NCI-H345 treated with DMSO at 0.1 percent for 48 hours (cell line): ENCODE data around the gene PPP2R5D.
A peak's percentile ranks its signal among the peaks of the same experiment; 100 is the strongest.
"Not testable (repeated sequence)": the region's sequence is repeated elsewhere in the genome, so short reads cannot be mapped to it uniquely, and the experiment has no call there.

Experiments used
- DNase-seq: peaks from one replicate; lab custom pipeline; 2025; ENCODE audit not compliant: unreplicated experiment; lab: John Stamatoyannopoulos, UW

Gene PPP2R5D

DNA sequence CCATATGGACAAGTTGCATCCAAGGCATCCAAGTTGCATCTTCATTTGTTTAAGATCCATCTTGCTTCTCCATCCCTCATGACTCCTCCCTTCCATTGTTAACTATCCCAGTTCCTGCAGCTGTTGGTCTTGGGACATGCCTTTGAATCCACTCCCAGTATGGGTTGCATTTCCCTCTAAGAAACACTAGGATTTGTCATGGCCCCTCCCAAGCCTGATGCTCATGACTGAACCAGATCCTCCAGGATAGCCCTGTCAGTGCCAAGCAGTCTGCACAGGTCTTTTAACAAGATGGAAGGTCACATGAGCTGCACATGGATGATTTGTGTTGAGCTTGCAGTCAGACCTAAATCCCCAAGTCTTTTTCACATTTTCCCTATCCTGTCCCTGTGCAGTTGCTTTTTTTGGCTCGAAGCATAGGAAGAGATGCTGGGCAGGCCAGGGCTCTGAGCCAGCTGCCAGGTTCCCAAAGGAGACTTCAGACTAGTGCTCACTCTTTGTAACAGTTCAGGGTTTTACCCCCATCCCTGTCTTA lies 4.2 kb downstream of the PPP2R5D start:
- no peak for DNase-seq

DNA sequence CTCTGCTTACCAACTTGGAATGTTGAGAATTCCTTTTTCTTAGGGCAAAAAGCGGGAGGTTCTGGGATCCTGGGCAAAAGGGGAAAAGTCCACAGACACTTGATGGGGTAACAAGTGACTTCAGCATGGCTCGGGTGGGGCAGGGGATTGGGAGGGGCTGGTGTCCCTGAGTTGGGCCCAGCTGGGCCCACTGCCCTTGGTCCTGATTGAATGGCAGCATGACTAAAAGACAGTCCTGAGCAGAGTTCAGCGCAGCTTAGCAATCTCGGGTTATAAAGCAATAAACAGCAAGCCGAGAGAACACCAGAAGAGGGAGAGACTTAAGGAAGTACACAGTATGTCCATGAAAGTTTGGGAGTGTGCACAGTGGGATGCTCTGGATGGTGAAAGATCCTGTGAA lies 5.6 kb downstream of the PPP2R5D start:
- no peak for DNase-seq

DNA sequence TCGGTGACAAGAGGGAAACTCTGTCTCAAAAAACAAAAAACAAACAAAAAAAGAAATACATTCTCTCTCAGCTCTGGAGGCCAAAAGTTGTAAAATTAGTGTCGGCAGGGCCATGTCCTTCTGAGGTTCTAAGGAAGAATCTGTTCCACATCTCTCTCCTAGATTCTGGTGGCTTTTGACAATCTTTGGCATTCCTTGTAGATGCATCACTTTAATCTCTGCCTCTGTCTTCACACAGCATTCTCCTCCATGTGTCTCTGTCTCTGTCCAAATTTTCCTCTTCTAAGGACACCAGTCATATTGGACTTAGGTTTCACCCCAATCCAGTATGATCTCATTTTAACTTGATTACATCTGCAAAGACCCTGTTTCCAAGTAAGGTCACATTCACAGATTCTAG lies 9.1 kb downstream of the PPP2R5D start:
- DNase-seq, result no peak

DNA sequence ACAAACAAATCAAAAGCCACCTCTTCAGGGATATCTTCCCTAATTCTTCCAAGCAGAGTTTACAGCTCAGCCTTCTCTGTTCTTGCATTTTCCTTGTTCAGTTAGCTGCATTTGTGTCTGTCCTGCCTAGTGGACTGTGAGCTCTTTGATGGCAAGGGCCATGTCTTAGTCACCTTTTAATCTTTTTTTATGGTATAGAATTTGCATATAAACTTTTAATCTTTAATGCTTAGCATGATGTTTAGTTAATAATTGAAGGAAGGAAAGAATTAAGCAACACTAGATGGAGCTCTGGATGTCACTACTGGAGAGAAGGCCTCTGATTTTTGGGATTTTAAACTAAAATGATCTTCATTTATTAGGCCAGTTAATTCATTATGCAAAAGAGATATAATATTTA lies 12.1 kb downstream of the PPP2R5D start:
- DNase-seq, result no peak

DNA sequence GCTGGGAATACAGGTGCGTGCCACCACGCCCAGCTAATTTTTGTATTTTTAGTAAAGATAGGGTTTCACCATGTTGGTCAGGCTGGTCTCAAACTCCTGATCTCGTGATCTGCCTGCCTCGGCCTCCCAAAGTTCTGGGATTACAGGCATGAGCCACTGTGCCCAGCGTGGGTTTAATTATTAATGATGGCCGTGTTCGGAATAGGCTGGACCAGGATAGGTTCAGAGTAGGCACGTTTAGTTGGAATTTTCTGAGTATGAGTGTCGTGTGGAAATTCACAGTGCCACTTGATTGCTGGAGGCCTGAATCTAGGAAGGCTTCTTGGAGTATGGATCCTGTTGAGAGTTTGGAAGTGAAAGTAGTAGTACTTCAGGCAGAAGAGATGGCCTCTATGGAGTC lies 13.8 kb downstream of the PPP2R5D start:
- DNase-seq, result not testable (repeated sequence)

DNA sequence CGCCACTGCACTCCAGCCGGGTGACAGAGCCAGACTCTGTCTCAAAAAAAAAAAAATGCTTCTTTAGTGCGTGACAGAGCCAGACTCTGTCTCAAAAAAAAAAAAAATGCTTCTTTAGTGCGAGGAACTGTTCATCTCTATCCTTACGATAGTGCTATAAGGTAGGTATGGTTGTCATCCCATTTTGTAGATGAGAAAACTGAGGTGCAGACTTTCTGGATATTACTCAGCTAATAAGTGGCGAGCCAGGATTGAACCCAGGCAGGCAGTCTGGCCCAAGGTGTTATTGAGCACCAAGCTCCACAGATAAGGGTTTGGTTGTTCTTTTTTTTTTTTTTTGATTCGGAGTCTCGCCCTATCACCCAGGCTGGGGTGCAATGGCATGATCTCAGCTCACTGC lies 17.5 kb downstream of the PPP2R5D start:
- no peak for DNase-seq

DNA sequence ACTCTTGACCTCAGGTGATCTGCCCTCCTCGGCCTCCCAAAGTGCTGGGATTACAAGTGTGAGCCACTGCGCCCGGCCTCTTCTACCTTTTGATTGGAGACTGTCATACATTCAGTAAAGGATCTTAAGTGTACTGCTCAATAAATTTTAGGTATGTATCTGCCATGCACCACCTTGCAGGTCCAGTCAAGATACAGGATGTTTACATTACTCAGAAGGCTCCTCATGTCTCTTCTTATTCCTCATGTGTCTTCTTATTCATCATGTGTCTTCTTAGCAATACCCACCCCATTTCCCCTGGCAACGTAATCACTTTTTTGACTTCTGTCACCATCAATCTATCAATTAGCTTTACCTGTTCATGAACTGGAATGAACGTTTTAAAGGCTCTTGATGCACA lies 21.5 kb downstream of the PPP2R5D start:
- no peak for DNase-seq

DNA sequence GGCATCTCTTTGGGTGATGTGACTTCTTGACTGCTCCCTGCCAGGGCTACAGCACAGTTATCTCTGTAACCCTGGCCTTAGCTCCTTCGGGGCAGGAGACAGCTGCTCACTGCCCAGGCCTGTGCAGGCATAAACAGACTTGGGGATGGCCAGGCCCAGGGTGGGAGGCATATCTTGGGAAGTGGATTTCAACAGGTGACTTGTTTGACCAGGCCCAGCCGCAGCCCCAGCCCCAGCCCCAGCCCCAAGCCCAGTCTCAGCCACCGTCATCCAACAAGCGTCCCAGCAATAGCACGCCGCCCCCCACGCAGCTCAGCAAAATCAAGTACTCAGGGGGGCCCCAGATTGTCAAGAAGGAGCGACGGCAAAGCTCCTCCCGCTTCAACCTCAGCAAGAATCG lies 21.9 kb downstream of the PPP2R5D start:
- DNase-seq, result no peak

DNA sequence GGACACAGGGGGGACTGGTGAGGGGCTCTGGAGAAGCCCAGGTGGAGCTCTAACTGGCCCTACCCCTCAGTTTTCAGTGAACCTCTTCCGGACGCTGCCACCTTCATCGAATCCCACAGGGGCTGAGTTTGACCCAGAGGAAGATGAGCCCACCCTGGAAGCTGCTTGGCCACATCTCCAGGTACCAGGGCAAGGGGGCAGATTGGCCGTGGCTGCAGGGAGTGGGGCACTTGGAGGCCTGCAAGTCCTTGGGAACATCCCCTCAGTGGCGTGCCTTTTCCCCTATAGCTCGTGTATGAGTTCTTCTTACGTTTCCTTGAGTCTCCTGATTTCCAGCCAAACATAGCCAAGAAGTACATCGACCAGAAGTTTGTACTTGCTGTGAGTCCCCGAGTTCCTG lies 22.8 kb downstream of the PPP2R5D start:
- no peak for DNase-seq

DNA sequence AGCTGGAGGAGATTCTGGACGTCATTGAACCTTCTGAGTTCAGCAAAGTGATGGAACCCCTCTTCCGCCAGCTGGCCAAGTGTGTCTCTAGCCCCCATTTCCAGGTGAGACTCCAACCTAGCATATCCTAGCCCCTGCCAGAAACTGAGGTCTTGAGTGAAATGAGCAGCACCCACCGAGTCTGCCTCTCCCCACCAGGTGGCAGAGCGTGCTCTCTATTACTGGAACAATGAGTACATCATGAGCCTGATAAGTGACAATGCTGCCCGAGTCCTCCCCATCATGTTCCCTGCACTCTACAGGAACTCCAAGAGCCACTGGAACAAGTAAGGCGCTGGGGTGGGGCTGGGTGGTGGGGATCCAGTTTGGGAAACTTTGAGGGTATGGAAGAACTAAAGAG lies 24.8 kb downstream of the PPP2R5D start:
- DNase-seq, result no peak

DNA sequence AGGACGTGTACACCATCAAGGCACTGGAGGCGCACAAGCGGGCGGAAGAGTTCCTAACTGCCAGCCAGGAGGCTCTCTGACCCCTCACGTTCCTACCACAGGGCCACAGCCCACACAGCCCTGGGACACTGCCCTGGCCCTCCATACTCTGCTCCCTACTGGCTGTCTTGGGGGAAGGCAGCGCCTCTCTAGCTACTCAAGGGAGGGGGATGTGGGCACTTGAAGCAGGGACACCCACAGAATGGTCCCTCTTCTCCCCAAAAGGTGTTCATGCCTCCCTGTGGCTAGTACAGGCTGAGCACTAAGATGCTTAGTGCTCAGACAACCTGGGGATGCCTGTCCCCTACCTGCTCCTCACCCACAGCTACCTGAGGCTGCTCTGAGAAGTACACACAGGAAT lies 26.8 kb downstream of the PPP2R5D start:
- DNase-seq, result no peak

DNA sequence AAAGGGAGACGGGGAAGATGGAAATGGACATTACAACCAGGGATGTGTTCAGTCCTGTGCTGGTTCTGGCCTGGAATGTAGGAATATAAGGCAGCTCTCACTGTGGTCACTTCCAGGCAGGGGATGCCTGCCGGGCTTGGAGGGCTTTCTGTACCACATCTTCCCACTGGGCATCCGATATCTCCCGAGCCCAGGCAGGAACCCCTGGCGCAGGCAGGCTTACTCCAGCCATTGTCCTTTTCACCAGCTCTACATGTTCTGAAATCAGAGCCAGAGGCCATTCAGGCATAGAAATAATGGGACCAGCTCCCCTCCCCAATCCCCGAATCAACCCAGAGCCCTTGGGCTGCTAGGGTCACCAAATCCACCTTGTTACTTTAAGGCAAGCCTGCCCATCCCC lies 28.0 kb downstream of the PPP2R5D start:
- DNase-seq, result no peak

DNA sequence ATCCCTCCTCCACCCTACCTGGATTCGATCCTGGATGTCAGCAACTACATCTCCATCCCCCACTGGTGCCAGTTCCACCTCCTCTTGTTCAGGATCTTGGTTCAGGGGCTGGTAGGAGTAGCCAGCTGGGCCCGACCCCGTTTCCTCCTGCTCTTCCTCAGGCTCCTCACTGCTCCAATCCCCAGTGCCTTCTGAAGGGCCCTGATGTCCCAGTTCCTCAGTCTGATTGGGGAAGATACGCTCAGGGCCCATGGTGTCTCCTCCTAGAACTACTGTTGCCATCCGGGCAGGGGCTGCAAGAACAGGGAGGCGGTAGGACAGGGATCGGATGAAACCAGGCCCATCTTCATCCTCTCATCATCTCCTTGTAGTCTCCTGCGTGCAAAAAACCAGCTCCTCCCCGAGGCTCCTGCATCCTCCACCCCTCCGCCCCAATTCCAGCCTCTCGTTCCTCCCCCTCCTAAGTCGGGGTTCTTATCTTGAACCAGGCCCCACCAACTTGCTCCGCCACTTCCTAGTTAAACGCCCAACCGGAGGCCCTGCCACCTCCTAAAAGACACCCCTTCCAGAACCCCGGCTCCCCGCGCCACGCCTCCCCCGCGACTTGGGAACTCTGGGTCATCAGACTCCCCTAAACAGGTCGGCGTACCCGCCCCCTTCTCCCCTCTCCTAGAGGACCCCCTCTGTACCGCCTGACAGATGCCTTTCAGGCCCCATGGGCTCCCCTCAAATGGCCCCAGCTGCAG lies 28.9 kb downstream of the PPP2R5D start:
- DNase-seq, result no peak

DNA sequence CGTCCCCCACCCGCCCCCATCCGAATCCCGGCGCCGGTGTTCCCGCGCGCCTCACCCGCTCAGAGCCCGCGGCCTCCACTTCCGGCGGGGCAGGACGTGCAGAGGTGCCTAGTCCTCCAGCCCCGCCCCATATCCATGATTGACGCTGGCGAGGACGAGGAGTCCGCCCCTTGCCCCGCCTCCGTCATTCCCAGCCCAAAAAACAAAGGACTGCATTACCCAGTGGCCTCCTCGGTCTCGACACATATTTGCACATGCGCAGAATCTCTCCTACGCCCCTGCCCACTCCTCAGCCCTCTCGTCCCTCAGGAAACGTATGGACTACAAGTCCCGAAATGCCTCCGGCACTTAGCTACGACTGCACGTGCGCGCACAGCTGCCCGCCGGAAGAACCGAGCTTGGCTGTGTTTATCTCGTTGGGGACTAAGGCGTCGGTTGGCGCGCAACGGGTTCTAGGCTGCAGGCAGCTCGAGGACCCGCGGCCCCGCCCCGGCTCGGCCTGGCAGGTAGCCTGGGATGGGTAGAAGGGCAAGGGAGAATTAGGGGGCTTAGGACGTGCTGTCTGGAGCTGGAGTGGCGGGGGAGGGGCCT lies 29.6 kb downstream of the PPP2R5D start, which contains the start of the genes KLHDC3 and MEA1:
TSS of gene KLHDC3 (plus strand) at position 407 of the 591 bp plus-strand sequence. CDS start 2,944 bp downstream, outside the sequence.
TSS of gene MEA1 (minus strand) at position 104 of the 591 bp plus-strand sequence. CDS start 133 bp downstream, outside the sequence.
- peak; percentile 99 for DNase-seq

DNA sequence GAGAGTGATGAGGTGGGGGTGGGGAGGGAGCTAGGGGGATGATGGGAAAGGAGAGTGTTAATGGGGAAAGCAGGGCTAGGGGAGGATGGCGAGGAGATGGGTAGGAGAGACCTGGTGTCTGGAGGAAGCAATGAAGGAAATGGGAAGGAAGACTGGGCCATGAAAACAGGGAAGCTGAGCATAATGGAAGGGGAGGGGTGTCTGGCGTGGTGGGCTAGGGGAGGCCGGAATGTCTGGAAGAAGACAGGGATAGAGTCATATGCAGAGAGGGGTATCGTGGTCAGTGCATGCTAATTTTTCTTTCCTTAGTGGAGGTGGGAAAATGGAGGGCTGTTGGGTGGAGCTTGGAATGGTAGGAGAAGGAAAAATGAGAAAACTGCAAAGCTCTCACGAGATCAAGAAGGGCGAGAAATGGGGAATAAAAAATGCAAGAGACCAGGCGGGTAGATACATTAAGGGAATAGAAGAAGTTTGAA lies 30.1 kb downstream of the PPP2R5D start:
- DNase-seq, result no peak

DNA sequence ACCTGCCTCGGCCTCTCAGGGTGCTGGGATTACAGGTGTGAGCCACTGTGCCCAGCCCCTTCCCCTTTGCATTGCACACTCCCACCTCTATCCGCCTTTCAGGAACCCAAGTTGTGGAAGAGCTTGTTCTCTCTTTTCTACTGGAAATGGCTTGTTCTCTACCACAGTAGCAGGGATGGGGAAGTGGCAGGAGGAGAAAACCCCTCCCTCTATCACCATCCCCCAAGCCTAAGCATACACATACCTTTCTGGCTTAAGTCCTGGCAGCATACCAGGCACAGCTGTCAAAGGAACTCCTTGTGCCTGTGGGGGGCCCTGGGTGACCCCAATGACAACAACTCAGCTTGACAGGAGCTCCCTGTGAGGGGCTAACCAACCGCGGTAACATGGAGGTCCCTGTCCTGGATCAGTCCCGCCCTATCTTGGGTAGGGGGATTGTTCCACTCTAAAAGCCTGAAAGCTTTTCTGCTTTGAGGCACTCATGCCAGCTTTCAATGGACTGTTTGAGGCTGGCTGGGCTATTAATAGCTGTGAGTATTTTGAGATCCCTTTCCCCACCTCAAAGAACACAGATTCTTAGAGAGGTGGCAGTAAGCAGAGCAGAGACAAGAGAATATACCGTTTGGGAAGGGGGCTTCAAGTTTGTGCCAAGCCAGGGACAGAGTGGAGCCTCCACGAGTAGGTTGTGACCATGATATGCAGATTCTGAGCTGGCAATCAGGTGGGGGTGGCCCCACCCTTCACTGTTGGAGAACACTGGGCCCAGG lies 32.0 kb downstream of the PPP2R5D start:
- no peak for DNase-seq

DNA sequence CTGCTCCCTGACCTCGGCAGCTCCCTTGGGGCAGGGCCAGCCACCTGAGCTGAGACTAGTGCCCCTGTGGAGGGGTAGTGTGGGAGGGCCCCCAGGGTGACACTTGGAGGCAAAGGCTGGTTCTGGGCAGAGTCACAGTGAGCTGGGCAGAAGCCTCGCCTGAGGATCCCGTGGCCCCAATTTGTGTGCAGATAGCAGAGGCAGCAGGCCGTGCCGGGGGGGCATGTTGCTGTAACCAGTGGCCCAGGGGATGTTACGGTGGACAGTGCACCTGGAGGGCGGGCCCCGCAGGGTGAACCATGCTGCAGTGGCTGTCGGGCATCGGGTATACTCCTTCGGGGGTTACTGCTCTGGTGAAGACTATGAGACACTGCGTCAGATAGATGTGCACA lies 32.6 kb downstream of the PPP2R5D start:
- no peak for DNase-seq

DNA sequence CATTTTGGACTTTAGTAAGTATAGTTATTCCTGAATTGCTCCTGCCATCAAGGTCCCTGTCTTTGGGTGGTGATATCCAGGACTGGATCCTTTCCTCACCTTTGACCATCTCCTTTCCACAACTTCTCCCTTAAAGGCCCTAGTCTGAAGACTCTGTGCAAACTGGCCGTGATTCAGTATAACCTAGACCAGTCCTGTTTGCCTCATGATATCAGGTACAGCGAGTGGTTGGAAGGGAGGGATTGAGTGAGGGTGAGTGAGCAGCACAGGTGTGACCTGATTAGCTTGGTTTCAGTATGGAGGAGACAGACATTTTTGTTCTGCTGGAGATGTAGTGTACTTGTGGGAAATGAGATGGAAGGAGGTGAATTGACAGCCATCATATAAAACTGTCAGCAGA lies 34.8 kb downstream of the PPP2R5D start:
- DNase-seq, result no peak

DNA sequence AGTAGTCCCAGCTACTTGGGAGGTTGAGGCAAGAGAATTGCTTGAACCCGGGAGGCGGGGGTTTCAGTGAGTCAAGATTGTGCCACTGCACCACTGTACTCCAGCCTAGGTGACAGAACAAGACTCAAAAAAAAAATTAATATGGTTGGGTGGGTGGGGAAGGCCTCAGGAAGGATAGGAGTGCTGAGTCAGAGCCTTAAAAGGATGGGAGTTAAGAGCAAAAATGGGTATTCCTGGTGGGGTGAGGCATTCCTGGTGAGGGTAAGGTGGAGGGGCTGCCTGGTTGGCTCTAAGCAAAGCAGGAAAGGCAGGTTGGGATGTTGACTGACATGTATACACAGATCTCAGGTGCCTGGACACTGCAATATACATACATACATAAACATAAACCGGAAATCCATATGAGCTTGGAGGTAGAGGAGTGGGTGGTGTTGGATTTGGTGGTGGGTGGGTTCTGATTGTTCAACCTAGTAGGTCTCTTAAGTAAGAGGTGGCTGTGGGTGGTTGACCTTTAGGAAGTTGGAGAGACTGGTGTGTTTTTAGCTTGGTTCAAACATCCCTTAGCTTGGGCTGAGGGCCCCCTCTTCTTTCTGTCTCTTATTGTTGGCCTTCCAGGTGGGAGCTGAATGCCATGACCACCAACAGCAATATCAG lies 35.8 kb downstream of the PPP2R5D start:
- no peak for DNase-seq

DNA sequence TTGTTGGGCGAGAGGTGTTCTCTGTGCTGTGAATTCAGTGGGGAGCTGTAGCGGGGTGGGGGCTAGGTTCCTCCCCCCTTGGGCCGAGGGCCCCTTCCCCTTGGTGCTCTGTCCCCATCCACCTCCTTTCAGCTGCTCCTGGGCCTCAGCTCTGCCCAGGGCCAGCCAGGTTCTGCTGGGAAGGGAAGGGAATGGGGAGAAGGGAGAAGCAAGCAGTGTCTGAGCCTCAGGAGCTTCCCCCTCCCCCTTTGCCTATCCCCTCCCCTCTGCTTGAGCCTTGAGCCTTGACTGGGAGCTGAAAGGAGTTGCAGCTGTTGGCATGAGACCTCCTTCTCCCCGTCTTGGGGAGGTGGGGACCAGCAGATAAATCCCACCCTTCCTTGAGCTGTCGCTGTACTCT lies 36.5 kb downstream of the PPP2R5D start:
- no peak for DNase-seq
